Stimulated activated CD4-positive, alpha-beta T cell treated with anti-CD3 and anti-CD28 coated beads, Interleukin-2, amount 100 ng/mL, for 24 hours (primary cell): ENCODE measurements around the gene HBG1.

Experiments used
- DNase-seq, 2 donors: peaks; one replicate each; pipeline ENCODE4 v3.0.0-alpha.2; 2020

The HBG1 gene

DNA sequence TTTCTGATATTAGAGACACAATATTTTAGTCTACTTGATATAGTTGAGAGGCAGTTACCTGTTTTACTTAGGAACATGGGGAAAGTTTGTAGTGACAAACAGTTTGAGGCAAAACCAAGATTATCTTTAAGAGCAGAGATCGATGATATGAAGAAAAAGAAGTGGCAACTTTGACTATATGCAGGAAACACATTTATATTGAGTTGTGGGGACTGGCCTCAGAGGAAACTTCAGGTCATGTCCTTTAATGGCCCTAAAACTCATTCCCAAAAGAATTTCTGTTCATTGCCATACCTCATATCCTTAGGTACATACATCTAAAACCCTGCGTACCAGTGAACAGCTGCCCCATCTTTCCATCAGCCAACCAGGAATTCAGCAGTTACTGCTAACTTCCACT is 4.5 kb downstream of the HBG1 start:
- no peak for DNase-seq

DNA sequence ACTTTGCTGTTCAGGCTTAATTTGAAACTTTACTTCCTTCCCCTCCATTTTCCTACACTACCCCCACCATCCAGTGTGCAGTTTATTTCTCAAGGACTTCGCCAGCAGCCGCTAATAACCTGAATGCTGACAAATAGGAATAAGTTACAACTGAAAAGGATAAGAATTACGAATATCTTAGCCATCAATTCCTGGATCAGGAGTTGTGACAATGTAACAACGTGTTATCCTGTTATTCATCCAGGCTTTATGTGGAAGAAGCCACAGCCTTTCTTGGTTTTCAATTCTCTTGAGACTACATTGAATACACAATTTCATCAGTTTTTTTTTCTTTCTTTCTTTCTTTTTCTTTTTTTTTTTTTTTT is 5.9 kb downstream of the HBG1 start:
- DNase-seq: no peak

DNA sequence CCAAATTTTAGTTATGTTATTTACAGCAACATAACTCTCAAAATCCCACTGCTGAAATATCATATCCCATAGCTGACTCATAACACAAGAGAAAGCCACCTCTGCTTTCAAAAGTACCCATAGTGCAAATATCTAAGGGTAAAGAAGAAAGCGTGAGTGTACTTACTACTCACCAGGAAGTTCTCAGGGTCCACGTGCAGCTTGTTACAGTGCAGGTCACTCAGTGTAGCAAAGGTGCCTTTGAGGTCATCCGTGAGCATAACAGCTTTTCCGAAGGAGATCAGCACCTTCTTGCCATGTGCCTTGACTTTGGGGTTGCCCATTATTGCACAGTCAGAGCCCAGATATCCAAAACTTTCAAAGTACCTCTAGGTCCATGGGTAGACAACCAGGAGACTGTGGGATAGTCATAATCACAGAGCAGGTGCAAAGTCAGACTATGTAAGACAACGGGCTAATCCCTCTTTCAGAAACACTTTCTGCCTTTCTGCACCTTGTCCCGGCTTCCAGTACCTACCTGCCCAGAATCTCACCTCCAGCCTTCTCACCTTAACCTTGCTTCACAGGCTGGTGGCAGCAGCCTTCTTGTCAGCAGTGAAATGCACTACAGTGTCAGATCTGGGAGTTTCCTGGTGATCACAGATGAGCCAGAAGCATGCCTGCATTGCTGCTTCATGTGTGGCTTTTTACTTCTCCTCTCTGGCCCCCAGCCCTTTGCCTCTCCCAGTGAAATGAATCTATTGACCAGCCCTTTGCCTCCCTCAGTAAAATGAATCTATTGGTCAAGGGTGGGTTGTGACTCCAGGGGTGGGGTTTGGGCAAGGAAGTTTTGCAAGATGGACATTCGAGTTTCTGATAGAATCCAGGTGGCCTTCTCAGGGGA is 6.5 kb downstream of the HBG1 start:
- no peak for DNase-seq

DNA sequence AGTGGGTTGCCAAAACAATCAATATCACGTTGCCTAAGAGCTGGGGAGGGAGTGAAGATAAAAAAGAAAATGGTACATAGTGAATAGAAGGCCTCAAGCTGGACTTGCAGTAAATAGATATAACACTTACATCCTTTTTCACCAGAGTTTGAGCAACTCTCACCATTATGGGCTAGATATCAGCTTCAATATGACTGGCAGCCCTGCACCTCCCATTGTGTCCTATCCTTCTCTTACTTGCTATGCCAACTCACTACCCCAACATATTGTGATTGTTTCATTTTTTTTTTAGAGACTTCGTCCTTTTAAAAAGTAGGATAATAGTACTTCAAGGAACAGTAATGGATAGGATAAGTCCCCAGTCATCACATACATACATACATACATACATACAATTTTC is 7.4 kb downstream of the HBG1 start:
- DNase-seq: no peak

DNA sequence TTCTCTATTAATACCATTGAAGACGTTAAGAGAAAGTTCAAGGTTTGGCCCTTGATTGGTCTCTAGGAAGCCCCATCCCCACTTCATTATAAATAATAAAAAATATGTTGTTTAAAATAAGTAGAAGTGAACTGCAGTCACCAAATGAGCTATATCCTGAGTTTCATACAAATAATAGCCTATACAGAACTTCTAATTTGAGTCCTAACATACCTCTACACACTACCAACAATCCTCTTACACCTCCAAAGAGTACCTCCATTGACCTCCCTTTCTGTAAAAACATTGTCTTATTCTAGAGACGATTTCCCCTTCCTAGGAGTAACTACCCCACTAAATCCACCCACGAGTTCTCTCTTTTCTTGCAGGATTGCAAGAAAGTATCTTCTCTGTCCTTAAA is 8.2 kb downstream of the HBG1 start:
- no peak for DNase-seq

DNA sequence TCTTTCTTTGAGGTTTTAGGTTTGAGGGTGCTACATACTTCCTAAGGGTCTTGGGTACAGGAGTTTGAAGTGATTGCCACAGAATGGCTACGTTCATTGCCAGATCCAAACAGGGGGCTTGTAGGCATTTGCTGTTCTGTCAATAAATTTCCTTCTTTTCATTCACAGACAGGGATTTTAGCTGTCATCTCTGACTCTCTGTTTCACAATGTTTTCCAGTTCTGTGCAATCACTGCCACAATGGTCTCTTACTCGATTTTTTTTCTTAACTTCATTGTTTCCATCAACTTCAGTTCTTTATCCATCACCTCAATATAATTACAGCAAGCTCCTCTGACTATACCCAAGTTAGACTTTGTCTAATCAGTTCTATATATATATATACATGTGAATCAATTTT is 9.2 kb downstream of the HBG1 start:
- no peak for DNase-seq

DNA sequence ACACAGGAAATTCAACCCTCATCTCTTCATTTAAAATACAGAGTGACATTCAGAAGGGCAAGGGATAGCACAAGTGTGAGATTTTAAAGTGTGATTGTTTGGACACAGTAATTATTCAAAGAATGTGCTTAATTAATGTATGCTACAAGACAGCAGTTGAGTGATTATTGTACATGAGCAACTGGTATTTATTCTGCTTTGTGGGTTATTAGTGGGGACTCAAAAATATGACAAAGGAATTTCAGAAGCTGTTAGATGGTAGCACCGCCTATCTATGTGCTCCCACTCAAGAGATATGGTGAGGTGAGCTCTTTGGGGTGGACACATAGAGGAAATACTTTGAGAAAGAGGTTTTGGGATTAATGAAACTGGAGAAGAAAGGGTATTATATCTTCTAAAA is 9.6 kb downstream of the HBG1 start:
- DNase-seq: no peak

DNA sequence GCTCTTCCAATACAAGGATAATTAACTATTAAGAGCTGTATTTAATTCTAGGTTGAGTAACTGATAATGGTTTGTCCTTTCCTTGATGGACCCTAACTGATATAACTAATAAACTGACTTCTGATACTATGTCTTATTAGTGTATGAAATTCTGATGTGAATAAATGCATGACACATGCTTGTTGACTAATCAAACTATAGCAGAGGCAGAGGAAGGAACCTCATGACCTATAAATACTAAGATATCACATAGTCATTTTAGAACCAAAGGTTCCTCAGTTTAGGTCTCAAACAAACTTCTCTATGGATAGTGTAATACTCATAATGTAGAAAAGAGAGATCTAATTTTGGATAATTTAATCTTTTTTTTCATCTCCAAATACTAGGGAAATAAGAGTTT is 10.6 kb downstream of the HBG1 start:
- no peak for DNase-seq

DNA sequence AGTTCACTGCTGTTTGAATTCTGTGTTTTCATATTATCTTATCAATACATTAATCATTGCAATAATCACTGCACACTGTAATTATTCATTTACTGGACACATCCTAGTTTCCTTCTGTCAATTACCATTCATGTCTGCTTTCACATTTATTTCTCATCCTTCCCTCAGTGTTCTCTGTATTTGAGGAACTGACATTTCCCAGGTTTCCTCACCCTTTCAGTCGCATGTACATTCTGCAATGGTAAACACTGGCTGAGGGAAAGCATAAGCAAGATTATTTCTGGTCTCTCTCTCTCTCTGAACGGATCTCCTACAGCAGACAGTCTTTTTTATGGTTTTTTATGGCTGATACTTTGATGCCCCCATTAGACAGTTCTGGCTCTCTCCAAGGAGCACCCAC is 11.2 kb downstream of the HBG1 start:
- DNase-seq: no peak

DNA sequence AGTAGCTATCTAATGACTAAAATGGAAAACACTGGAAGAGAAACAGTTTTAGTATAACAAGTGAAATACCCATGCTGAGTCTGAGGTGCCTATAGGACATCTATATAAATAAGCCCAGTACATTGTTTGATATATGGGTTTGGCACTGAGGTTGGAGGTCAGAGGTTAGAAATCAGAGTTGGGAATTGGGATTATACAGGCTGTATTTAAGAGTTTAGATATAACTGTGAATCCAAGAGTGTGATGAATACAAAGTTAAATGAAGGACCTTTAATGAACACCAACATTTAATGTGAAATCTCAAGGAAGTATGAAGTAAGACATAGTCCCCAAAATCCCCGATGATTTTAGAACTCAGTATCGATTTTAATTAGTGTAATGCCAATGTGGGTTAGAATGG is 12.2 kb downstream of the HBG1 start:
- no peak for DNase-seq

DNA sequence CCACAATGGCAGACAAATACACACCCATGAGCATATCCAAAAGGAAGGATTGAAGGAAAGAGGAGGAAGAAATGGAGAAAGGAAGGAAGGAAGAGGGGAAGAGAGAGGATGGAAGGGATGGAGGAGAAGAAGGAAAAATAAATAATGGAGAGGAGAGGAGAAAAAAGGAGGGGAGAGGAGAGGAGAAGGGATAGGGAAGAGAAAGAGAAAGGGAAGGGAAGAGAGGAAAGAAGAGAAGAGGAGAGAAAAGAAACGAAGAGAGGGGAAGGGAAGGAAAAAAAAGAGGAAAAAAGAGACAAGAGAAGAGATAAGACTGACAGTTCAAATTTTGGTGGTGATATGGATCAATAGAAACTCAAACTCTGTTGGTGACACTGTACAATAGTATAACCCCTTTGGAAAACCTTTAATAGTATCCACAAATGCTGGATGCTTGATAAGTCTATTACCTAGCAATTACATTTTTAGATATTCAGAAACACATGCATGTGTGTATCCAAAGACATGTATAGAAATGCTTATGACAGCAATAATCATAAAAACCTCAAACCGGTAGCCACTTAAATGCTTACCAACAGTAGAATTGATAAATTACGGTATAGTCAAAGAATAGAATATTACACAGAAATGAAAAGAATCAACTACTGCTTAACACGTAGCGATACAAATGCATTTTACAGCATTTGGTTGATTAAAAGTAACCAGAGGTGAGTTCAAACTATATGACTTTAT is 14.1 kb downstream of the HBG1 start:
- no peak for DNase-seq

DNA sequence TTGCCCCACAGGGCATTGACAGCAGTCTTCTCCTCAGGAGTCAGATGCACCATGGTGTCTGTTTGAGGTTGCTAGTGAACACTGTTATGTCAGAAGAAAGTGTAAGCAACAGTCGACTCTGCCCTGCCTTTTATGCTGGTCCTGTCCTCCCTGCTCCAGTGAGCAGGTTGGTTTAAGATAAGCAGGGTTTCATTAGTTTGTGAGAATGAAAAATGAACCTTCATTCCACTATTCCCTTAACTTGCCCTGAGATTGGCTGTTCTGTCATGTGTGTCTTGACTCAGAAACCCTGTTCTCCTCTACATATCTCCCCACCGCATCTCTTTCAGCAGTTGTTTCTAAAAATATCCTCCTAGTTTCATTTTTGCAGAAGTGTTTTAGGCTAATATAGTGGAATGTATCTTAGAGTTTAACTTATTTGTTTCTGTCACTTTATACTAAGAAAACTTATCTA is 15.2 kb downstream of the HBG1 start, which contains the start of gene HBD:
Gene HBD (minus strand): TSS at position 103 of the 454 bp plus-strand sequence. CDS start 50 bp downstream, at position 53.
- no peak for DNase-seq

DNA sequence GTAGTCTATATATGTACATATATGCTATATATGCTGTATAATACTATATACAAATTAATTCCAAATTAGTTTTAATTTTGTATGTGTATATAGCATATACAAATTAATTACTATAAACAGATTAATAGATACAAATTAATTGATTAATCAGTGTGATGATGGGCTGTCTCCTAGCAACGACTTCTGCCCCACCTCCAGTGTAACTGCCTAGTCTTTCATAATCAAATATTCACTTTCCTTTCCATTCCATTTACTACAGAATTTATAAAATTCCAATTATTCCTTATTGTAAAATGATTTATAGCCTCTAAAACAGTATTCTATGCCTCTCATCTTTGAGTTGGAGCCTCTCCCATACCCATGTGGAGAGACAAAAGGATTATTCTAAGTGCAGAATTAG is 16.4 kb downstream of the HBG1 start:
- no peak for DNase-seq

DNA sequence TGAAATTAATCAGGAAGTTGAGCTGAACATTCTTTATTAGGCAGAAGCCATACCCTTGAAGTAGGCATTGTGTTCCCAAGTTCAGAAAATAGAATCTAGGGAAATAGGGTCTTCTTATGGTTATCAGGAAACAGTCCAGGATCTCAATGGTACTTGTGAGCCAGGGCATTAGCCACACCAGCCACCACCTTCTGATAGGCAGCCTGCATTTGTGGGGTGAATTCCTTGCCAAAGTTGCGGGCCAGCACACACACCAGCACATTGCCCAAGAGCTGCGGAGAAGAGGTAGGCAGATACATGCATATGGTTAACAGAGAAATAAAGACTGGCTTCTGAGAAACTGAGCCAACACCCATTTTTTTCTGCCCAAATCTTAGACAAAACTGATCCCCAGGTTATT is 16.8 kb downstream of the HBG1 start:
- no peak for DNase-seq

DNA sequence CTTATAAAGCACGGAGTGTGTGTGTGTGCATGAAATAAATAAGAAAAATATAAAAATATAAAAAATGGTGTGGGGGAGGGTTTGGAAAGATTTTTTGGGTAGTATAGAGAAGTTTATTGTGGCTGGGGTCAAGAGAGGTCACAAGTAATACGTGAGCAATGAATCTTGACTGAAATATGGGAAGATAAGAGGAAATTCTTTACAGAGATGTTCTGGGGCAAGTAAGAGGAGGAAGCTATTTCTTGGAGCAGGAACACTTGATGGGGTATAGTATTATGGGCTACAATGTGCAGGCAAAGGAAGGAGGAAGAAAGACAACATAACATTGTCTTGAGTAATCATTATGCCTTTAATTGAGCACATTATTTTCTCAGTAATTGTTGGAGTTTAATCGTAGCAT is 17.5 kb downstream of the HBG1 start:
- no peak for DNase-seq

DNA sequence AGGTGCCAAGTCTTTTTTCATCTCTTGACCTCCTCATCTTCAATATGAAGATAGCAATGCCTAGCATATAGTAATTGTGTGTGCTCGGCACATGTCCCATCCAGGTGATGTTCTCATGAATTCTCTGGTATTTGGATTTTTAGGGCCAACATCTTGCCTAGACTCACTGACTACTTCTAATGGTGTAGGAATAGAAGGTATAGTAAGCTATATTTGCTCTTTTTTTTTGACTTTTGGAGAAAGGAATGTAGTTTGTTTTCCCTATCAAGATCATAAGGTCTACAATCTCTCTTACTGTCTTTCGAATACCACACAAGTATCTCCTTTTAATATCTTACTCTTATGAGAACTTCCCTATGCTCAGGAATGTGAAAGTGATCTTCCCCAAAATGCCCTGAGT is 18.5 kb downstream of the HBG1 start:
- DNase-seq: no peak

DNA sequence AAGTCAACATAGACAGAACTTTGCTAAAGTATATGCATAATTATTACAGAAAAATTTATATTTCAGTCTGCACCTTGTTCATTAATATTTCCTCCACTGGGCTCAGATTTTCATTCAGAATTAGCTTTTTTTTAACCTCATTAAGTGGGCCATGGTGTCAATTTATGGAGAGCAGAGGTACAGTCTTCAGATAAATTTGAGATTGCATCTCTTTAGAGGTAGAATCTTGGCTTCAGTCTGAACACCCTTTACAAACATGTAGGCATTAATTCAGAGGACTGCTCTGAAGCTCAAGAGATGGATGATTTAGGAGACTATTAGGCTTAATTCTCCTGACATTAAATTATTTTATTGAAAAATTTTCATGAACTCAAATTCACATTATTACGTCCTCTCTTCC is 19.4 kb downstream of the HBG1 start:
- DNase-seq: no peak

DNA sequence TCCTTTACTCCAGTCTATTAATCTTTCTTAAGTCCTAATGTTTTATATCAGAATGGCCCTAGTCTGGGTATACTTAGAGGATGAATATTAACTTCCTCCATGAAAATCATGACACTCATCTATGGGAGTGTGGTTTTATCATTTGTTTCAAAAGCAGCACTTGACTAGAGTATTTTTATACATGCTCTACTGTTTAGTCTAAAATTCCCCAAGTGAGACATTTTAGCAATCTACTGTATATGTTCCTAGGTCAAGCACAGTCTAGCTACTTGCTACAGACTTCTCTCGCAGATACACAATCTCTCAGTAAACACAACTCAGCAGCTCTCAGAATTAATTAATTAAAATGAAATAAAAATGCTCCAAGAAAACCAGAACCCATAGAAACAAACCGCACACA is 19.9 kb downstream of the HBG1 start:
- DNase-seq: no peak

DNA sequence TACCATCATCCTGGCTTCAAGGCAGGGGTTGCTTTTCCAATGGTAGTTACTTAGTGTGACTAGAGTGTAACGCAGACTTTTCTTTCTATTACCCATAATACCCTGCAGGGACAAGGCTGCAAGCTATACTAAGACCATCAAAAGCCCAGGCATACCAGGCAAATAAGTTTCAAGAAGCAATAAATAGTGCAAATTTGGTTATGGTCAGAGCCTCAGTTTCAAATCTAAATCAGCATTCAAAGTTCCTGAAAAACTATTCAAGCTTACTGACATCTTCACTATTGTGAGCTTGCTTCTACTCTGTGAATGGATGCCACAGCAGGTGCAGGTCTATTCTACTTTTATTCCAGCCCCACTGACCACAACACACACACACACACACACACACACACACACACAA is 20.3 kb downstream of the HBG1 start:
- no peak for DNase-seq

DNA sequence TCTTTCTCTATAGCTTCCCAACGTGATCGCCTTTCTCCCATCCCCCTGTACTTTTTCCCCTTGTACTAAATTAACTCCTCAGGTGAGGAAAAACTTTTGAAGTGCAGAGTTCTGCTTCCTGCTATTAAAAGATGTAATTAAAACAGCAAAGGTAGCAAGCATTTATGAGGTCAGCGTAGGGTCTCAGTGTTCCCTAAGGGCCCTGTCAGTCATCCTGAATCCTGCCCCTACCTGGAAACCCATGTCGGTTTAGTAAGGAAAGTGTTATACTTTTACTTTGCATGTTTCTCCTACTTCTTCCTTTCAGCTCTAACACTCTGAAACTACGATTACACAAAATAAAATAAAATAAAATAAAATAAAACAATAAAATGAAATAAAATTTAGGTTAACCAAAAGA is 21.5 kb downstream of the HBG1 start:
- no peak for DNase-seq

DNA sequence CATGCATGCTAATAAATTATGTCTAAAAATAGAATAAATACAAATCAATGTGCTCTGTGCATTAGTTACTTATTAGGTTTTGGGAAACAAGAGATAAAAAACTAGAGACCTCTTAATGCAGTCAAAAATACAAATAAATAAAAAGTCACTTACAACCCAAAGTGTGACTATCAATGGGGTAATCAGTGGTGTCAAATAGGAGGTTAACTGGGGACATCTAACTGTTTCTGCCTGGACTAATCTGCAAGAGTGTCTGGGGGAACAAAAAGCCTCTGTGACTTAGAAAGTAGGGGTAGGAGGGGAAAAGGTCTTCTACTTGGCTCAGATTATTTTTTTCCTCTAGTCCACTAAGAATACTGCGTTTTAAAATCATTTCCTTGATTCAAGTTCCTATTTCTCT is 22.0 kb downstream of the HBG1 start:
- DNase-seq: no peak

DNA sequence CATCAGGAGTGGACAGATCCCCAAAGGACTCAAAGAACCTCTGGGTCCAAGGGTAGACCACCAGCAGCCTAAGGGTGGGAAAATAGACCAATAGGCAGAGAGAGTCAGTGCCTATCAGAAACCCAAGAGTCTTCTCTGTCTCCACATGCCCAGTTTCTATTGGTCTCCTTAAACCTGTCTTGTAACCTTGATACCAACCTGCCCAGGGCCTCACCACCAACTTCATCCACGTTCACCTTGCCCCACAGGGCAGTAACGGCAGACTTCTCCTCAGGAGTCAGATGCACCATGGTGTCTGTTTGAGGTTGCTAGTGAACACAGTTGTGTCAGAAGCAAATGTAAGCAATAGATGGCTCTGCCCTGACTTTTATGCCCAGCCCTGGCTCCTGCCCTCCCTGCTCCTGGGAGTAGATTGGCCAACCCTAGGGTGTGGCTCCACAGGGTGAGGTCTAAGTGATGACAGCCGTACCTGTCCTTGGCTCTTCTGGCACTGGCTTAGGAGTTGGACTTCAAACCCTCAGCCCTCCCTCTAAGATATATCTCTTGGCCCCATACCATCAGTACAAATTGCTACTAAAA is 22.8 kb downstream of the HBG1 start, which contains the start of gene HBB:
Gene HBB (minus strand): TSS at position 340 of the 579 bp plus-strand sequence. CDS start 50 bp downstream, at position 290.
- no peak for DNase-seq

DNA sequence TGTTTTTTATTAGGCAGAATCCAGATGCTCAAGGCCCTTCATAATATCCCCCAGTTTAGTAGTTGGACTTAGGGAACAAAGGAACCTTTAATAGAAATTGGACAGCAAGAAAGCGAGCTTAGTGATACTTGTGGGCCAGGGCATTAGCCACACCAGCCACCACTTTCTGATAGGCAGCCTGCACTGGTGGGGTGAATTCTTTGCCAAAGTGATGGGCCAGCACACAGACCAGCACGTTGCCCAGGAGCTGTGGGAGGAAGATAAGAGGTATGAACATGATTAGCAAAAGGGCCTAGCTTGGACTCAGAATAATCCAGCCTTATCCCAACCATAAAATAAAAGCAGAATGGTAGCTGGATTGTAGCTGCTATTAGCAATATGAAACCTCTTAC is 24.2 kb downstream of the HBG1 start:
- no peak for DNase-seq
